A172 (cell line): ENCODE measurements around the gene AIF1L. TPM values are rescaled to one million over a fixed set of nuclear protein-coding genes. Genes with fewer than 3 reads are reported as not detected.
"Not testable (repeated sequence)": the region's sequence is repeated elsewhere in the genome, so short reads cannot be mapped to it uniquely, and the experiment has no call there.

ENCODE experiments used
- DNase-seq: peaks from one replicate; pipeline ENCODE4 v3.0.0-alpha.2; 2015; ENCODE audit warnings: low spot score
- total RNA-seq: library from RNA; depleted of rRNA; stranded (reverse); fragments of >200 nt; shearing (Covaris generic); gene quantifications from 2 replicates; pipeline ENCODE4 v1.2.3, GENCODE V29; 2014

AIF1L gene
- total RNA-seq, 1 experiment from 2014 or later, result 5.2 TPM

GRCh38 chr9:131098391-131099101 is 2.2 kb downstream of the AIF1L start:
- no peak for DNase-seq

DNA sequence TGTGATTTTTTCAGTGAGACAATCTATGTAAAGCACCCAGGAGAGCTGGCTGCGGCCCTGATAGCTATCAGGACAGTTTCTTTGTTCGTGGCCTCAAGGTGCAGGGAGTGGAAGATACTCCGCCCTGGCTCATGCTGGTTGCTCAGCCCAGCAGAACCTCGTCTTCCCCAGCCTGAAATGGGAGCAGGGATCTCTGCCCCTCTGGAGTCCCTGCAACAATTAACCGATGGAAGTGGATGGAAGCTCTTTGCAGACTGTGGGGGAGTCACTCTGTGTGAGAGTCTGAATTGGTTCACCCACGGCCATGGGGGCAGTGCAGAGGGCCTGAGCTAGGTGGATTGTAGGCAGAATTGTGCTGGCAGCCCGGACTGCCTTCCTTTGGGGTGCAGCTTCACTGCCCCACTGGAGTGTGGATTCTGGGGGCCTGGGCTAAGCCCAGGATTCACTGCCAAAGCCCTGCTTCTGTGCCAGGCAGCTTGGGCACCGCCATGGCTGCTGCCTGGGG is 2.8 kb downstream of the AIF1L start:
- no peak for DNase-seq

GRCh38 chr9:131099845-131100244 is 3.5 kb downstream of the AIF1L start:
- not testable (repeated sequence) for DNase-seq

DNA sequence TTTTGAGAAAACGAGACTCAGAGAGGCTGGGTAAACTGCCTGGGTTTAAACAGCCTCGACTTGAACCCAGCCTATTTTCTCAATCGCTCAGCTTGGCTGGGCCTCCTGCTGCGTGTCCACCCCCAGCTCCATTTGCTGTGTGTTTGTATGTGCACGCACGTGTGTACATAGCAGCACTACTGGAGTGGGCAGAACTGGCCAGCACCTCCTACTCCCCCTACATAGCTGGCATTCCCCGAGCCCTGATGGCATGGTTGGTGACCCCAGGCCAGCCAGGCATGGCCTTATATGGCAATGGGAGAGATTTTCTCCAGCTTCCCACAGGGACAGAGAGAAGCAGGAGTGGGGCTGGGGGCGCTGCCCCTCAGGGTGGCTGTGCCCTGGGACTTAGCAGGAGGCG is 4.1 kb downstream of the AIF1L start:
- no peak for DNase-seq

- no peak for DNase-seq
Observed at GRCh38 chr9:131101207-131101964, 5.1 kb downstream of the AIF1L start.

- DNase-seq, result no peak
Observed at GRCh38 chr9:131103024-131103423, 6.7 kb downstream of the AIF1L start.

DNA sequence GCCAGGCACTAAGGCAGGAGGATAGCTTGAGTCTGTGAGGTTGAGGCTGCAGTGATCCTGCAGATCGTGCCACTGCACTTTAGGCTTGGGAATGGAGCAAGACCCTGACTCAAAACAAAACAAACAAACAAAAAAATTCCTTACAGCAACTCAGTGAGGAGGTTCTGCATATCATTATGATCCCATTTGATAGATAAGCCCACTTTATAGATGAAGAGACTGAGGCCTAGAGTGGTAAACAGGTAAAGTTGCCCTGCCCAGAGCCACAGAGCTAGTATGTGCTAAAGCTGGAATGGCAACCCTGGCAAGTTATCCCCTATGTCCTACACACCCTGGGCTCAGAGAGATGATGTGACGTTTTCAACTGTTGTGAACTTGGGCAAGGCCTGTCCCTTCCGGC is 7.2 kb downstream of the AIF1L start:
- no peak for DNase-seq

GRCh38 chr9:131104016-131104740 is 7.8 kb downstream of the AIF1L start:
- no peak for DNase-seq

GRCh38 chr9:131105952-131106351 is 9.6 kb downstream of the AIF1L start:
- no peak for DNase-seq

- DNase-seq, result no peak
Observed at GRCh38 chr9:131107760-131108159, 11.4 kb downstream of the AIF1L start.

DNA sequence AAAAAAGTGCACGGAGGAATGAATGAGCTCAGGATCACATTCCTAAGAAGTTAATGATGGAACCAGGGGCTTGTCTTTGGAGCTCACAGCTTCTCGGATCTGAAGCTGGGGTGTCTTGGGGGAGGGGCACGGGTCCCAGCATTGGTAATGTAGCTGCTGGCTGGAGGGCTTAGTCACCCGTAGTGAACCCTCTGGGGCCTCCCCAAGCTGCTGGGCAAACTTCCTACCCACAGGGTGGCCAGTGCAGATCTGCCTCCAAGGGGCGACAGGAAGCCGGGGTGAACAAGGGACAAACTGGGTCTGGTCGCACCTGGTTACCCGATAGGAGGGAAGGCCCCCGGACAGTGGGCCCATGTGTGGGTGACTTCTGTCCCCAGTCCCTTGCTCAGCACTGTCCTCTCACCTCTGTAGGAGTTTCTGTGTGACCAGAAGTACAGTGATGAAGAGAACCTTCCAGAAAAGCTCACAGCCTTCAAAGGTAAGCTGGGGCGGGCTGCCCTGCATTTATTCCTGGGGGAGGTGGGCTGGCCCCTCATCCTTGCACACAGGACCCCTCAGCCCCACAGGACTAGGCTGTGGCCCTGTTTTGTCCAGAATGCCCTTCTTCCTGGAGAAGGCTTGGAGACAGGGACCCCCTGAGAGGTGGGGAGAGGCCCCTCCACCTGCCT is 15.0 kb downstream of the AIF1L start:
- no peak for DNase-seq

DNA sequence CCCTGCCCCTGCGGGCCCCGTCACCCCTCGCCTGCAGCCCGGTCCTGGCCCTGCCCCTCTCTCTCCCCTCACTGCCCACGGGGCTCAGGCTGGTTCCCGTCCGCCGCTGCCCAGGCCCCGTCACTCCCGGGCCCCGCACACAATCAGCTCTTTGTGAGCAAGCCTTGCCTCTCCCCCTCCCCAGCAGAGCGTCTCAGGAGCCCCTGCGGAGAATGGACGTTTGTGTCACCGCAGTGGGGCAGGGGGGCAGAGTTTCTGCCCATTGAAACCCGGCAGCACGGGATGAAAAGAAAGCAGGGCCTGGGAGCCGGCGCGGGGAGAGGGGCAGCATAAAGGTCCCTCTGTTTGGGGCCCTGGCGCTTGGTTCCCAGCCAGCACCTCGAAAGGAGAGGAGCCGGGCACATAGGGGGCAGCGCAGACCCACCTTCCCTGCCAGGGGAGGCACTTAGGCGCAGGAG is 15.6 kb downstream of the AIF1L start:
- DNase-seq, result no peak

- no peak for DNase-seq
Observed at GRCh38 chr9:131112374-131113154, 16.2 kb downstream of the AIF1L start.

DNA sequence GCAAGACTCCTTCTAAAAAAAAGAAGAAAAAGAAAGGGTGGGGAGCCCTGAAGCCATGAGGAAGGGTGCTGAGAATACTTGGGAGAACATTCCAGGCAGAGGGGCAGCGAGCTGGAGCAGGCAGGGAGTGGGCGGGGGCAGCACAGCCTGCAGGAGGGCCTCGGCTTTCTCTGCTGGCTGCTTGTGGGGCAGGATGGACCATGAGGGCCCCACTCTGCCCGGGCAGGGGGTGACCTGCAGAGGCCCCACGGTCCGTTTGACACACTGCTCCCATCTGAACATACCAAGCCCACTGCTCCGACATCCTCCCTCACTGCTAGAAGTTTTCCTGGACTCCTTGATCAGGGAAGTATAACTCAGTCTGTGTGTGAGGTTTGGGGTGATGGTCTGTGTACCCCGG is 17.3 kb downstream of the AIF1L start:
- no peak for DNase-seq

GRCh38 chr9:131114084-131114535 is 17.8 kb downstream of the AIF1L start:
- DNase-seq, result no peak

DNA sequence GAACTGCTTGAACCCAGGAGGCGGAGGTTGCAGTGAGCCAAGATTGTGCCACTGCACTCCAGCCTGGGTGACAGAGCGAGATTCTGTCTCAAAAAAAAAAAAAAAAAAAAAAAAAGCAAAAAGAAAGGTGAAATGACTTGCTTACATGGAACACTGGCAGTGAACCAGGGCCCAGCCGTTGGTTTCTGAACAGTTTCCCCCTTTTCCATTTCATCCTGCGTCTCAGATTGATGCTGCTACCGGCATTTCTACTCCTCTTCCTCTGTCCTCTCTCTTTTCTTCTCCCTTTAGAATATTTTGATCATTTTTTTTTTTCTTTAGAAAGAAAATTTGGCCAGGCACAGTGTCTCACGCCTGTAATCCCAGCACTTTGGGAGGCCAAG is 19.0 kb downstream of the AIF1L start:
- DNase-seq, result not testable (repeated sequence)

DNA sequence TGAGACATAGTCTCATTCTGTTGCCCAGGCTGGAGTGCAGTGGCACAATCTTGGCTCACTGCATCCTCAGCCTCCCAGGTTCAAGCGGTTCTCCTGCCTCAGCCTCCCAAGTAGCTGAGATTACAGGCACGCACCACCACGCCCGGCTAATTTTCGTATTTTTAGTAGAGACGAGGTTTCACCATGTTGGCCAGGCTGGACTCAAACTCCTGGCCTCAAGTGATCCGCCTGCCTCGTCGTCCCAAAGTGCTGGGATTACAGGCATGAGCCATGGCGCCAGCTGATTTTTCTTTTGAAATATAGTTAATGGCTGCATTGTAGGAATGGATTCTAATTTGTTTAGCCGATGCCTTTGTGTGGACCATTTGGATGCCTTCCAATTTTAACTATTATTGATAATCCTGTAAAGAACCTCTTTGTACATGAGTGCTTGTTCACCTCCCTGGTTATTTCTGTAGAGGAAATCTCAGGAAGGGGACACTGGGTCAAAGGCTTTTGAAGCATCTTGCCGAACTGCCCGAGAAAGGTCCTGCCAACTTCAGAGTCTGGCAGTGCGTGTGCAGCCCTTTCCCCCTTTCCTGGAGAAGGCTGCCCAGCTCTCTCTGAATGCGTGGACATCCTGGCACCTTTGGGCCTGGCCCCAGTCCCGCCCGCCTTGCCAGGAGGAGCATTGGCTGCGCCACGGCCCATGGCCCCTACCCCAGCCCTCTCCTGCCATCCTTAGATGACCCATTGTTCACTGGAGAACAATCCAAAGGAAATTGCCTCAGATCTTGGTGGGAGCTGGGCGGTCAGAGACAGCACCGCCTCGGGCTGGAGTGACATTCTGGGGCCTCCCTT is 20.2 kb downstream of the AIF1L start:
- DNase-seq, result no peak

DNA sequence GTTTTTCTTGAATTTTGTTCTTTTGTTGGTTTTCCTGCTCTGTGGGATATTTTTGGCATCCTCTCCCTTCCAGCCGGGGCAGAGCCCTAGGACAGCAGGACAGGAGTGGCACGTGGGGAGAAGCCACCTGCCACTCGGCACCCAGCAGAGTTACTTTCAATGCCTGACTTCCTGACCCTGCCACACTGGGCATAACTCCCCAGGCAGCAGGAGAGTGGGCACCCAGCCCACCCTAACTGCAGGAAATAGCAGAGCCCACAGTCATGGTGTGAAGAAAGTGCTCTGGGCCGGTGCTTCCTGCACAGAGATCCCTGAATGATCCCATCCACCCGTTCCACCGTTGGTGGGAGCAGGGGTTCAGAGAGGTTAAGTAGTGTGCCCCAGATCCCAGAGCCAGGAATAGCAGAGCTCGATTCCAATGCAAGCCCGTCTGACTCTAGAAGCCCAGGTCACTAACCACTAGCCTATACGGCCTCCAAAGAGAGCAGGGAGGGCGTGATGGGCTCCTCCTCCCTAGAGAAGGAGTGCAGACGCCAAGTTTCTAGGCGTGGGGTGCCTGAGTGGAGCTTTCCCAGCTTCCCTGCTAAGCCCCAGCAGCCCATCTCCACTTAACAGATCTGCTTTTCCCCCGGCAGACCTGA is 20.9 kb downstream of the AIF1L start:
- DNase-seq, result no peak

DNA sequence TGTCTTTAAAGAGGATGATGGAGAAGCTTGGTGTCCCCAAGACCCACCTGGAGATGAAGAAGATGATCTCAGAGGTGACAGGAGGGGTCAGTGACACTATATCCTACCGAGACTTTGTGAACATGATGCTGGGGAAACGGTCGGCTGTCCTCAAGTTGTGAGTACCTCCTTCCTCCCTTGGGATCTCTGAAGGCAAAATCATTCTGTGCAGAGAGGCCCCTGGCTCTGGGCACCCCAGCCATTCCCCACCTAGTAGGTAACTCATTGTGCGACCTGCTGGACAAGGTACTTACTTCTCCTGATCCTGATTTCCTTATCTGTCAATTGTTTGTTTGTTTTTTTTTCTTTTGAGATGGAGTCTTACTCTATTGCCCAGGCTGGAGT is 21.4 kb downstream of the AIF1L start:
- DNase-seq, result no peak

- no peak for DNase-seq
Observed at GRCh38 chr9:131119600-131119999, 23.3 kb downstream of the AIF1L start.
